Cardiac fibroblast (primary cell): Measurements from ENCODE around the gene CCDC34.

ENCODE experiments used
- DNase-seq, 2 donors: peaks; one replicate each; pipeline versions ENCODE4 v3.0.0 to v3.0.0-alpha.2; 2010; ENCODE audit warnings: low read depth in 2 of 2
- H3K4me3 ChIP-seq, 2 donors: replicated peaks in 1 of 2; 1 replicate in 1 of 2; 2 replicates in 1 of 2; pipeline ENCODE4 v1.5.1; 2011; ENCODE audit warnings: low read depth in 2 of 2, low read length in 2 of 2, mild to moderate bottlenecking in 2 of 2, moderate library complexity in 1 of 2
- CTCF ChIP-seq: IDR thresholded peaks from one replicate; pipeline ENCODE4 v1.5.1; 2011; ENCODE audit warnings: low read depth, mild to moderate bottlenecking, low read length, inconsistent platforms

Gene CCDC34

GRCh38 chr11:27387362-27387761 is 24.3 kb upstream of the CCDC34 start:
- DNase-seq: peak in 1 of 2 donors; percentile 37
- TF ChIP-seq CTCF: no peak
- H3K4me3 ChIP-seq: no peak overlapping the region

GRCh38 chr11:27386181-27386845 is 23.3 kb upstream of the CCDC34 start:
- H3K4me3 ChIP-seq: no peak overlapping the region
- no peak for DNase-seq
- no peak for TF ChIP-seq CTCF

DNA sequence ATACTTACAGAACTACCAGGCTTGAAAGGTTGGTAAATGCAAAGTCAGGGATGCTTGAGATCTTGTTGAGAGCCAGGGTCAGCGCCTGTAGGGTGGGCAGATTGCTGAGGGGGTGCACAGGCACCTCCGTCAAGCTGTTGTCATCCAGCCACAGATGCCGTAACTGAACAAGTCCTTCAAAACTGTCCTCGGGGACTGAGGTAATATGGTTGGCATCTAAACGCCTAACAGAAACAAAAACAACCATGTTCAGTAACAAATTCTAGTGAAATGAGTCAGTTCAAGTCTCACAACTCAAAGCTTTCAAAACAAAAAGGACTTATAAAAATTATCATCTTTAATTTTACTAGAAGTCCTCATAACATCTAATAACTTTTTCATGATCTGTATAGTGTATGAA is 22.2 kb upstream of the CCDC34 start:
- H3K4me3 ChIP-seq: peak overlapping the region in 1 of 2 donors; percentile 18
- no peak for TF ChIP-seq CTCF
- DNase-seq: peak; percentile 86 to 97

- DNase-seq: no peak
- H3K4me3 ChIP-seq: no peak overlapping the region
- TF ChIP-seq CTCF: no peak
Observed at GRCh38 chr11:27384227-27384626, 21.2 kb upstream of the CCDC34 start.

DNA sequence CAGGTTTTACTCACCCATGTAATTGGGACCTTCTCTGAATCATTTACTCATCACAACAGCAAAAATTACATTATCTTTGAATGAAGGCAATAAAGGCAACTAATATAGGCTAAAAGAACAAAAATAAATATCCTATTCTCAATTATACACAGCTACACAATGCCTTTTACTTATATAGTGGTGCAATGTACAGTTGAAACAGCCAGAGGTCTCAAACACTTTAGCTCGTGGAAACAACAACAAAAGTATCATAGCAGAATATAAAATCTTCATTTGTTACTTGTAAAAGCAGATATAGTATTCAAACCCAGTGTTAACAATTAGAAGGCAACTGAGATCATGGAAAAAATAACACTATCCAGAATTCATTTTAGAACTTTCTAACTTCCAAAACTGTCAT is 20.6 kb upstream of the CCDC34 start:
- no peak for DNase-seq
- no peak for TF ChIP-seq CTCF
- H3K4me3 ChIP-seq: no peak overlapping the region

DNA sequence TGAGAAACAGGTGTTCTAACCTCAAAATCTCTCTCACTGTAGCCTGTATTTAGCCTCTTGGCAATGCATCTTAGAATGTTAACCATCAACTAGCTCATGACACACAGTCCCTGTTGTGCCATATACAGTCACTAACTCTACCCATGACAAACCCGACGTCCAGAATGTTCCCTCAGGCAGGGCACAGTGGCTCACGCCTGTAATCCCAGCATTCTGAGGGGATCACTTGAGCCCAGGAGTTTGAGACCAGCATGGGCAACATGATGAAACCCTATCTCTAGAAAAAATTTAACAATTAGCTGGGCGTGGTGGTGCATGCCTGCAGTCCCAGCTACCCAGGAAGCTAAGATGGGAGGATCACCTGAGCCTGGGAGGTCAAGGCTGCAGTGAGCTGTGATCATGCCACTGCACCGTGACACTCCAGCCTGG is 18.2 kb upstream of the CCDC34 start:
- no peak for TF ChIP-seq CTCF
- no peak for DNase-seq
- no peak overlapping the region for H3K4me3 ChIP-seq

GRCh38 chr11:27380771-27381170 is 17.8 kb upstream of the CCDC34 start:
- TF ChIP-seq CTCF: no peak
- H3K4me3 ChIP-seq: no peak overlapping the region

More at GRCh38 chr11:27380771-27381170, 17.8 kb upstream of the CCDC34 start:
- DNase-seq: no peak
